NT2/D1 (cell line): ENCODE data around the gene ITGB6.

Experiments
- DNase-seq: peaks from one replicate; pipeline ENCODE4 v3.0.0-alpha.2; 2011; ENCODE audit warnings: low read depth, low spot score
- H3K27me3 ChIP-seq: 2 replicates; pipeline ENCODE4 v1.6.0; 2011; ENCODE audit warnings: mild to moderate bottlenecking; ENCODE audit not compliant: insufficient read length, insufficient read depth
- H3K36me3 ChIP-seq: 2 replicates; pipeline ENCODE4 v1.6.1; 2011; ENCODE audit warnings: mild to moderate bottlenecking, low read length, mixed read lengths; ENCODE audit not compliant: insufficient read depth, insufficient read length
- H3K4me1 ChIP-seq: 2 replicates; pipeline ENCODE4 v1.5.1; 2011; ENCODE audit not compliant: insufficient read depth, insufficient read length
- H3K4me3 ChIP-seq: 2 replicates; pipeline ENCODE4 v1.5.1; 2011; ENCODE audit warnings: low read depth; ENCODE audit not compliant: insufficient read length
- H3K9ac ChIP-seq: 2 replicates; pipeline ENCODE4 v1.6.0; 2011; ENCODE audit warnings: low read depth; ENCODE audit not compliant: insufficient read length
- H3K9me3 ChIP-seq: 2 replicates; pipeline ENCODE4 v1.5.1; 2011; ENCODE audit warnings: mild to moderate bottlenecking, low read length; ENCODE audit not compliant: insufficient read depth
- SUZ12 ChIP-seq: IDR thresholded peaks from 2 replicates; pipeline ENCODE4 v1.6.1; 2011; ENCODE audit not compliant: insufficient read length, insufficient read depth; ENCODE audit errors: extremely low read depth
- YY1 ChIP-seq: IDR thresholded peaks from 2 replicates; pipeline ENCODE4 v1.6.1; 2011; ENCODE audit not compliant: insufficient read length, insufficient read depth
- ZNF274 ChIP-seq: IDR thresholded peaks from 2 replicates; pipeline ENCODE4 v1.6.1; 2011; ENCODE audit warnings: mild to moderate bottlenecking, low read depth, low read length

ITGB6 gene

DNA sequence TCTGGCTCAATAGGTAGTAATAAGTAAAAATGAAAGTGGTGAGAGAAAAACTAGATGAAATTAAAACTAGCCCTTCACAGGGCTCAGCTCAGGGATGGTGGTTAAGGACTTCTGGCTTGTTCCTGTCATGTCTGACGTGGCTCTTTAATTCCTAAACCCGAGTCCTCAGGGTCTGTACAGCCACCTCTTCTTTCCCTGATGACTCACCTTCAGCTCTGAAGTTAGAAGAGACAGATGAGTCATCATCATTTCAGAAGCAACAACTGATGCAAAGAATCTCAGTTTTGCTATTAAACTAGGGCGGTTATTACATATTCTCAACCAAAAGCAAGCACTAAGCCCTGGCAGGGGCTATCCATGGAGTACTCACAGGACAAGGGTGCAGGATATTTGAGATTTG lies 24.0 kb upstream of the ITGB6 start:
- no peak for DNase-seq
- no peaks in the 10 kb centered on the region for H3K36me3 ChIP-seq
- H3K4me3 ChIP-seq = no peak overlapping the region
- H3K9ac ChIP-seq = no peak overlapping the region
- H3K27me3 ChIP-seq = no peaks in the 10 kb centered on the region
- peaks cover 4% of the 10 kb centered on the region for H3K4me1 ChIP-seq
- no peaks in the 10 kb centered on the region for H3K9me3 ChIP-seq
- TF ChIP-seq YY1 (no peak), ZNF274 (no peak), SUZ12 (no peak)

DNA sequence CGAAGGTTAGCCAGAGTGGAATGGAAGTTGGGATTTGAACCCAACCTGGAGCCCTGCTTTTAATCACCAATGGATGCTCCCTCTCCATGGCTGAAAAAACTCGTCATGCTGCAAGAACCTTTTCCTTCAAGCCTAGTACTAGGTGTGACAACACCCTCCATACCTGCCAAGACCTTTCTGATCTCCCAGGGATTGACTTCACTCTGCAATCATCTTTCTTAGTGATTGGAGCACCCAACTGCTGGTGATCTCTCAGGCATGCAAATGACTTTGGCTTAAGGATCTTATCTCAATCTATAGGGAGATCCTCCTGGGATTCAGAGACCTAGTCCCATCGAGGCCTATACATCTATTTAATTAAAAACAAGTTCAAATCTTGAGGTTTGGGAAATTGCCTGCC lies 23.5 kb upstream of the ITGB6 start:
- Histone ChIP-seq H3K4me1 (peaks cover 4% of the 10 kb centered on the region), H3K4me3 (no peak overlapping the region), H3K36me3 (no peaks in the 10 kb centered on the region), H3K27me3 (no peaks in the 10 kb centered on the region), H3K9me3 (no peaks in the 10 kb centered on the region), H3K9ac (no peak overlapping the region)
- DNase-seq = no peak
- TF ChIP-seq SUZ12 = no peak
- no peak for TF ChIP-seq YY1
- no peak for TF ChIP-seq ZNF274

DNA sequence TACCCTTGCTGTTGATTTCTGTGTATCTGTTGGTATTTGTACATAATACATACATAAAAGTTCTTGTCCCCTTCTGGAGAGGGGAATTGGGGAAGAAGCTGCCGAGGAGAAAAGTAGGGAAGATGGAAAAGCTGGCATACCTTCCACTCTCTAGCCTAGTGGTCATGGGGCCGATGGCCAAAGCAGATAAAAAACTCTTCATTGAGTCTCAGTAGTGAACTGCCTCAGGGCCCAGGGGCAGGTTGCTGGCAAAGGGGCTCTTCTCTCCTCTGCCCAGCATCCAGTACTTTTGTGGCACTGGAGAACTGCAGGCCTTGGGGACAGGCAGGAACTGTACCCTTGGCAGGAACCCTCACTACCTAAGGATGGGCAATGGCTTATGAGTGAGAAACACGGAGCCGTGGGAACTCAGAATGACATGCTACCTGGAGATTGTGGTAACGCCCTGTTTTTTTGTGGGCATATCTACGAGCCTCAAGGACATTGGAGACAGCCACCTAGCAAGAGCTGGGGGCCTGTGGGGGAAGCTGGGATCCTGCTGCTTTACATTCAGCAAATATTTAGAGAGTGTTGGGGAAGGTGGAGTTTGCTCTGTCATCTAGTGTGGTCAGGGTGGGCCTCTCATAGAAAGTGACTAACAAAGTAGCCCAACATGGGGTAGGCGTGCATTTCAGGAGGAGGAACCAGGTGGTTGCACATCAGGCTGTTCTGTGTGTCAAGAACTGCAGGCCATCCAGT lies 22.6 kb upstream of the ITGB6 start:
- Histone ChIP-seq H3K4me3 (no peak overlapping the region), H3K9me3 (no peaks in the 10 kb centered on the region), H3K36me3 (no peaks in the 10 kb centered on the region), H3K4me1 (peaks cover 4% of the 10 kb centered on the region), H3K27me3 (no peaks in the 10 kb centered on the region), H3K9ac (no peak overlapping the region)
- TF ChIP-seq YY1 (no peak), ZNF274 (no peak), SUZ12 (no peak)
- DNase-seq = no peak

DNA sequence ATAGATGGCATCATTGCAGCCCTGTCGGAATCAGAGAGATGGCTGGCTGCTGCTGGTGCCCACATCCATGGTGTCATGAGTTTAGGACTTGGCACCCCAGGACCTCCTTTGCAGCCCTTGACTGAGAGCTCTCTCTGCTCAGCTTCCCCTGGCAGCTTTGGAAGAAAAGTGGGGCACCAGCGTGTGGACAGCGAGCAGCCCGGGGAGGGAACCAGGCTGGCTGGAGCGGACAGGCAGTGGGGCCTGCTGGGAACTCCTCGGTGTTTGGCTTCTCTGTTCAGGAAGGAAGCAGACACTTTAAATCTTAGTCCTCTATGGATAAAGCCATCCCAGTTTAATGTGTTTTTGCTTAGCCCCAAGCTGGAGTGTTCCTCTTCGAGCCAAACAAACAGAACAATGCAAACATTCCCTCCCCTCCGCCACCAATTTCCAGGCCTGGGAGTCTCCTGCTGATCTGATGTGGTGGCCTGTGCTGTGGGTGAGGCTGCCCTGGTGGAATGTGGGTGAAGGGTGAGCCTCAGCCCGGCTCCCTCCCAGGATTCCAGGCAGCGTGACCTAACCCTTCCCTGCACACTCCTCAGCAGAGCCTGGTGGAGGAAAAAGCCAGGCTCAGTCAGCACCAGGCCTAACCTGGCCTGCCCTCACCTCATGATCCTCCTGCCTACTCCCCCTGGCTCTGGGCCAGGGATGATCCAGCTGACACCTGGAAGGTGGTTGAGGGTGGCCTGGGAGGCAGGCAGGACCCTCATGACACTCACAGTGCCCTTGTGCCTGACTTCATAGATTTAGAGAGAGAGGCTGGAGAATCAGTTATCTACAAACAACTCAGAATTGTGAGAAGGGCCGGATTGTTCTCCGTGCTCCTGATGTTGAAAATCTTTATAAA lies 21.6 kb upstream of the ITGB6 start:
- H3K27me3 ChIP-seq = no peaks in the 10 kb centered on the region
- no peak overlapping the region for H3K9ac ChIP-seq
- no peaks in the 10 kb centered on the region for H3K9me3 ChIP-seq
- DNase-seq = no peak
- H3K4me3 ChIP-seq = no peak overlapping the region
- no peak for TF ChIP-seq YY1
- TF ChIP-seq SUZ12 = no peak
- TF ChIP-seq ZNF274 = no peak
- H3K4me1 ChIP-seq = peaks cover 4% of the 10 kb centered on the region
- no peaks in the 10 kb centered on the region for H3K36me3 ChIP-seq

DNA sequence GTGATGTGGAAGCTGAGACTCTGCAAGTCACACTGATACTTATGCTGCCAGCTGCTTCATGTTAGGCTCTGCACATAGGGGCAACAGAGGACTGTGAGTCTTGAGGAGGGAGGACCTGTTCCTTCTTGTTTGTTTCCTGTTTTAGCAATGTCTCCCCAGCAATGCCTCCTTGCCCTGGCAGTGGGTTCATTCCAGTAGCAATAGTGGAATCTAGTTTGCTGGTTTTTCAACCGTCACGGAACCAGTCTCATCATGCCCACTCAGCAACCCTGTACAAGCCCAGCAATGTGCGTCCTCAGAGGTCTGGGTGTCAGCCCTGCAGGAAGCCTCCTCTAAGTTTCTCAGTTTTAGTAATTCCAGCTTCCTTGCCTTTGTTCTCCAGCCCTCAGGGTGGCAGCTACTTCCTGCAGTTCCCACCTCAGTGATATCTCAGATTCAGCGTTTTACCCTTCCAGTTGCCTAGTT lies 20.5 kb upstream of the ITGB6 start:
- no peaks in the 10 kb centered on the region for H3K36me3 ChIP-seq
- H3K27me3 ChIP-seq = no peaks in the 10 kb centered on the region
- TF ChIP-seq ZNF274 = no peak
- no peak for TF ChIP-seq YY1
- TF ChIP-seq SUZ12 = no peak
- H3K4me1 ChIP-seq = peaks cover 4% of the 10 kb centered on the region
- H3K9ac ChIP-seq = no peak overlapping the region
- H3K4me3 ChIP-seq = no peak overlapping the region
- H3K9me3 ChIP-seq = no peaks in the 10 kb centered on the region
- DNase-seq = no peak

DNA sequence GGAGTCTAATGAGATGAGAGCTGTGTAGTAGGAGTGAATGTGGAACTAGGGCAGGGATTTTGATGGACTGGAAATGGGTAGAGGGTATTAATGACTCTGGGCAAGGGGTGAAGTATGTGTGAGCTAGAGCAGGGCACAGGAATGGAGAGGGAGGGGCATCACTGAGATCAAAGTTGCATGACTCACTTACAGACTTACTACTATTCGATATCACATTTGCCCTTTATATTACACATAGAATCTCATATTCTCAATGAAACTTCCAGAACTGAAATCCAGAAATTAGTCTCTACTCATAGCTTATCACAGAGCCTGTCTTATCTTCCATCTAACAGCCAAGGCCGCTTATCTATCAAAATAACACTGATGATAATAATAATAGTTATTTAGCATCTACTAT lies 20.0 kb upstream of the ITGB6 start:
- Histone ChIP-seq H3K9me3 (no peaks in the 10 kb centered on the region), H3K27me3 (no peaks in the 10 kb centered on the region), H3K4me3 (no peak overlapping the region), H3K4me1 (peaks cover 4% of the 10 kb centered on the region), H3K9ac (no peak overlapping the region), H3K36me3 (no peaks in the 10 kb centered on the region)
- no peak for TF ChIP-seq SUZ12
- TF ChIP-seq YY1 = no peak
- TF ChIP-seq ZNF274 = no peak
- no peak for DNase-seq
